Measurements from ENCODE around the gene CAPS. TPM values are rescaled to one million over a fixed set of nuclear protein-coding genes. Genes with fewer than 3 reads are reported as not detected.
"Not testable (repeated sequence)": the region's sequence is repeated elsewhere in the genome, so short reads cannot be mapped to it uniquely, and the experiment has no call there.

Gene CAPS
- total RNA-seq, 1 donor from 2014 or later = 4.1 TPM

GRCh38 chr19:5955636-5955935 lies 41.5 kb downstream of the CAPS start:
- peak; percentile 63 for DNase-seq (ENCODE audit: low read depth)

- no peak for DNase-seq (ENCODE audit: low read depth)
Observed at GRCh38 chr19:5956323-5956722, 42.3 kb downstream of the CAPS start.

DNA sequence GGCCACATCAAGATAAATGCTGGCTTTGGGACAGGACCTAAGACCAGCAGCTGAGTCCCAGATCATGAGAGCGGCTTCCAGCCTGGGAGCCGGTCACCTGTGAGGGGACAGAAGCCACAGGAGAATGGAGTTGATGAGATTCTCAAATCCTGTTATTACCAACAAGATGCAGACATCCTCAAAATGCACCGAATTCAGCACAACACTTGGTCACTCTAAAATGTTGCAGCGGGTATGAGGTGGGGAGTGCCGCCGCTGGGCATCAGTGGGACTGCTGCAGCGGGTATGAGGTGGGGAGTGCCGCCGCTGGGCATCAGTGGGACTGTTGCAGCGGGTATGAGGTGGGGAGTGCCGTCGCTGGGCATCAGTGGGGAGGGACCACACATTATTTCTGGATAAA lies 42.7 kb downstream of the CAPS start:
- no peak for DNase-seq (ENCODE audit: low read depth)

GRCh38 chr19:5957170-5957569 lies 43.1 kb downstream of the CAPS start:
- no peak for DNase-seq (ENCODE audit: low read depth)

DNA sequence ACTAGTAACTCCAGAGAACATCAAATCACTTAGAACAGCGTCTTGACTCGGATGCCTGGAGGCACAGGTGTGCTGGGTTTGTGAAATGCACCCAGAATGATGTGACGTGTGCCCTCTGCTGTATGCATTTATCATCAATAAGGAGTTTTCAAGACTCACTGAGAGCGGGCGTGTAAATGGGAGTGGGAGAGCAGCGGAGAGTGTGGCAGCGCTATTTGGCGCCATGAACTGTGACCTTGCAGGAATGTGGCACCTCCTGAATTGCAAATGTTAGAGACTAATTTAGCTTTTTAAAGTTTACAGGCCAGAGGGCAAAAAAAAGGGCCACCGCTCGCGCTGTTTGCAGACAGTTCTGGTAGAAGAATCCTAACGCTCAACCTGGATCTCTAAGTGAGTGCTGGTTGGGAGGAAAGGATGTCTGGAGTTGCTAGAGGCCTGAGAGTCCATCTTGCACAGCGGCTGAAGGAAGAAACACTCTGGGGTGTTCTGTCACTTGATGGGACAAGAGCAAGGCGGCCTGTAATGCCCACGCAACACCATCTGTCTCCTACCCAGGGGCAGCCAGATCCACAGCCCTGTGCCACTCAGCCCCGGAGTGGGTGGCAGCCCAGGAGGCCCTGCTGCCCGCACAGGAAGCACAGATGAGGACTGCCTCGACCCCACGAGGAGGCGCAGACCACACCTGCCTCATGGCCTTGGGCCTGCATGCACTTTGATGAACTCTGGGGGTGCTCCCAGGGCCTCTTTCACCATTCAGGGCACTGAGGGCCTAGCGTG lies 44.2 kb downstream of the CAPS start:
- DNase-seq (ENCODE audit: low read depth) = no peak

GRCh38 chr19:5958851-5959122 lies 44.7 kb downstream of the CAPS start:
- DNase-seq (ENCODE audit: low read depth) = no peak

DNA sequence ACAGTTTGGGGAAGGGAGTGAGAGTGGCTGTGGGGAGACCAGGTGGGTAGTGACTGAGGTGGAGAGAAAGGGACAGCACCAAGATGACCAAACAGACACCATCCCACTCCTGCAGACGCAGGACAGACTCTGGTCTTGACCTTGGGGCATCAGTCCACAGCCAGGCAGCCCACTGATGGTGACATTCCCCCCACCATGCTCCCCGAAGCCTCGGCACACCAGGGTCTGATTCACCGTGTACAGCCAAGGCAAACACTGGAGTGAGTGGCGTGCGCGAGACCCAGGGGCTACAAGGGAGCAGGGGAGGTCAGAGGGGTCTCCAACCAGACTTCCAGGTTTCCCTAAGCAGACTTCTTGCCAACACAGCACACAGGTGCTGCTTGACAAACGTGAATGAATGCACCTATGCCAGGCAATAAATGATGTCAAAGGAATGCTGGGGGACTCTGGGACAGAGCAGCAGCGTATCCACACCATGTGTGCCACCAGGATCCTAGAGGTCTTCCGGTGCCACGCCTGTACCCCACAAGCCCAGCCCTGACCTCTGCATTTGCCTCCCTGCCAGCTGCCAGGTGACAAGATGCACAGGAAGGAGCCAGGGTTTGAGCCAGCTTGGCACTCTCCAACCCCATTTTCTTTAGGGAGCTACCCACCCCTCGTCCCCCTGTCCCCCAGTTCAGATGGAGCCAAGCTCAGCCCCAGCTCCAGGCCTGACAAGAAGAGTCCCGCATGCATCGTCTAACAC lies 45.4 kb downstream of the CAPS start:
- DNase-seq (ENCODE audit: low read depth) = no peak

- DNase-seq (ENCODE audit: low read depth) = no peak
Observed at GRCh38 chr19:5960005-5961001, 46.2 kb downstream of the CAPS start.

DNA sequence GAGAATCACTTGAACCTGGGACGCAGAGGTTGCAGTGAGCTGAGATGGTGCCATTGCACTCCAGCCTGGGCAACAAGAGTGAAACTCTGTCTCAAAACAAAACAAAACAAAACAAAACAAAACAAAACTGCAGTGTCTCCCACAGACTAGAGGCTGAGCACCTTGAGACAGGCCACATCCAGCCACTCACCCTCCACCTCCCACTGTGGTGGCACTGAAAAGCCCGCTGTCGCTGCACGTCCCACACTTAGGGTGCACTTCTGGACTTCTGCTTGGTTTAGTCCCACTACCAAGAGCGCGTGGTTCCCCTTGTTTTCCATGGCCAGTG lies 47.6 kb downstream of the CAPS start:
- DNase-seq (ENCODE audit: low read depth) = not testable (repeated sequence)

GRCh38 chr19:5961969-5962945 lies 48.2 kb downstream of the CAPS start:
- DNase-seq (ENCODE audit: low read depth) = peak; percentile 92

- DNase-seq (ENCODE audit: low read depth) = not testable (repeated sequence)
Observed at GRCh38 chr19:5963259-5963658, 49.2 kb downstream of the CAPS start.

DNA sequence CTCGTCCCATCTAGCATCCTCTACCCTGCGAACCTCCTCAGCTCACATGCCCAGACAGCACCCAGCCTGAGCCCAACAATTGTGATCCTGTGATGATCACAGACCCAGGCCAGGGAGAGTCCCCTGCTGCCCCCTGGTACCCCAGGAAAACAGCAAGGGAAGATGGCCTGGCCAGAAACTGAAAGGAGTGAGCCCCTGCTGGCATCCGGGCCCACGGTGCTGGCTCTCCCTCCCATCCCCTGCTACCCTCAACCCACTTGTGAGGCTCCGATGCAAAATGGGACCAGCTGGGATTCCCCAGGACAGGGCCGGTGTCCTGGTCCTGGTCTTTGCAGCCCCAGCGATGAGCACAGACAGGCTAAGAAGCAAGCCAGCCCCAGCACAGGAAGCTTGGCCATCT lies 49.8 kb downstream of the CAPS start:
- DNase-seq (ENCODE audit: low read depth) = no peak

DNA sequence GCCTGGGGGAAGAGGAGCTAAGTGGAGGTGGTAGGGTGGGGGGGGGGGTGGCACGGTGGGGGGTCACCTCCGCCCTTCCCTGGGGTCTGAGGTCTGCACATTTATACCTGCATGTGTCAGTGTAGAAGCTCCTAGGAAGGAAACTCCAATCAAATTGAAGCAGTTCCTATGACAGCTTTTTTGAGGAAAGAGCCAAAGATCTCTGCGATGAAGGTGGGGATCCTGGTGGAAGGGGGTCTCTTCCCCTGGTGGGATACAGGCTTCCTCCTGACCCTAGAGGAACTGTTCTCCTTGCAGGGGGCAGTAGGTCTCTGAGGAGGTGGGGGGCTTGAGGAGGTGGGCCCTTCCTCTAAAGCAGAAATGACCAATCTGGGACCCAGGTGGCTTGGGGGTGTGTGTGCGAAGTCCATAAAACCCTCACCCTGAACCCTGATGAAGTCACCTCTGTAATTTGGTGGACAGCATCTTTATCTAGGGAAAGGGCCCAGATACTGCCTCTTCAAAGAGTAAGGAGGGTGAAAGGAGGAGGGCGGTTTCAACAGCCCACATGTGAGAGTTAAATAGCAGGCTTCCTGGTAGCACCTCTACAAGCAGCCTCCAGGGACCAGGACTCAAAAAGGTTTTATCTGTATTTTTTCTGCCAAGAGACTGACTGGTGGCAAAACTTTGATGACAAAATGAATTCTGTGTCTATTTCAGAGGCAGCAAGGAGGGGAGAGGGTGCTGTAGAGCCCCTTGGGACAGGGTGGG lies 50.9 kb downstream of the CAPS start:
- DNase-seq (ENCODE audit: low read depth) = no peak

Other genes with a start within 250 kb of the CAPS start
- gene MICOS13, start 233.7 kb upstream of the CAPS start, total RNA-seq = 90.2 and 123 TPM in 2 replicates
- gene HSD11B1L, start 233.2 kb upstream of the CAPS start, total RNA-seq = 39.9 and 48.1 TPM in 2 replicates
- gene RPL36, start 224.0 kb upstream of the CAPS start, total RNA-seq = 605 and 876 TPM in 2 replicates
- gene LONP1, start 194.1 kb upstream of the CAPS start, total RNA-seq = 70.9 and 100 TPM in 2 replicates
- gene CATSPERD, start 193.6 kb upstream of the CAPS start, total RNA-seq = not detected in 2 replicates
- 0.53 and 1.1 TPM in 2 replicates for gene PRR22, start 129.5 kb upstream of the CAPS start, total RNA-seq
- gene DUS3L, start 123.1 kb upstream of the CAPS start, total RNA-seq = 21.6 and 25.4 TPM in 2 replicates
- gene NRTN, start 109.2 kb upstream of the CAPS start, total RNA-seq = not detected in 2 replicates
- gene FUT6, start 74.6 kb upstream of the CAPS start, total RNA-seq = not detected in 2 replicates
- not detected in 2 replicates for gene FUT3, start 62.8 kb upstream of the CAPS start, total RNA-seq
- gene FUT5, start 43.7 kb upstream of the CAPS start, total RNA-seq = not detected in 2 replicates
- gene NDUFA11, start 10.5 kb upstream of the CAPS start, total RNA-seq = 133 and 149 TPM in 2 replicates
- 3.1 and 5.6 TPM in 2 replicates for gene VMAC, start 9.4 kb upstream of the CAPS start, total RNA-seq
- 50.3 and 64.0 TPM in 2 replicates for gene RANBP3, start 63.9 kb downstream of the CAPS start, total RNA-seq
- gene RFX2, start 196.2 kb downstream of the CAPS start, total RNA-seq = 5.8 and 9.4 TPM in 2 replicates
- gene ACSBG2, start 221.4 kb downstream of the CAPS start, total RNA-seq = not detected in 2 replicates

Measured in myocyte (in vitro differentiated cells).